HG03442 (cell line): Measurements from ENCODE around the gene ABCC11.
A peak's percentile ranks its signal among the peaks of the same experiment; 100 is the strongest.
"Not testable (repeated sequence)": the region's sequence is repeated elsewhere in the genome, so short reads cannot be mapped to it uniquely, and the experiment has no call there.

ENCODE experiments used
- ATAC-seq: cut with Tn5 transposase; IDR thresholded peaks from one replicate; pipeline ENCODE4 v1.9.1; 2021; ENCODE audit warnings: mild to moderate bottlenecking, moderate library complexity; ENCODE audit not compliant: unreplicated experiment

Gene ABCC11

GRCh38 chr16:48250520-48251278, 3.4 kb upstream of the ABCC11 start:
- ATAC-seq = no peak

GRCh38 chr16:48246066-48246465, 1.3 kb downstream of the ABCC11 start:
- ATAC-seq = no peak

GRCh38 chr16:48244863-48245195, 2.5 kb downstream of the ABCC11 start:
- ATAC-seq = no peak

GRCh38 chr16:48244080-48244862, 3.1 kb downstream of the ABCC11 start, which contains the start of gene LONP2:
TSS of gene LONP2 (plus strand) at chr16:48244300. CDS start at chr16:48244389, 89 bp downstream.
- peak; percentile 96 for ATAC-seq

- ATAC-seq = not testable (repeated sequence)
Measured at GRCh38 chr16:48240147-48240546, 7.2 kb downstream of the ABCC11 start.

- ATAC-seq = no peak
Measured at GRCh38 chr16:48236286-48236685, 11.1 kb downstream of the ABCC11 start.

GRCh38 chr16:48235556-48236136, 11.7 kb downstream of the ABCC11 start:
- ATAC-seq = no peak

GRCh38 chr16:48235058-48235555, 12.2 kb downstream of the ABCC11 start:
- ATAC-seq = no peak

GRCh38 chr16:48234630-48235029, 12.7 kb downstream of the ABCC11 start:
- ATAC-seq = no peak

- peak; percentile 19 for ATAC-seq
Measured at GRCh38 chr16:48232493-48233040, 14.8 kb downstream of the ABCC11 start.

GRCh38 chr16:48231727-48232492, 15.4 kb downstream of the ABCC11 start:
- ATAC-seq = peak; percentile 66

GRCh38 chr16:48225456-48225855, 21.9 kb downstream of the ABCC11 start:
- no peak for ATAC-seq

GRCh38 chr16:48223490-48223889, 23.8 kb downstream of the ABCC11 start:
- ATAC-seq = no peak

- no peak for ATAC-seq
Measured at GRCh38 chr16:48220891-48221290, 26.4 kb downstream of the ABCC11 start.

- no peak for ATAC-seq
Measured at GRCh38 chr16:48218473-48218872, 28.9 kb downstream of the ABCC11 start.

- no peak for ATAC-seq
Measured at GRCh38 chr16:48217708-48218107, 29.6 kb downstream of the ABCC11 start.

GRCh38 chr16:48215738-48216137, 31.6 kb downstream of the ABCC11 start:
- ATAC-seq = no peak

- ATAC-seq = no peak
Measured at GRCh38 chr16:48212033-48212432, 35.3 kb downstream of the ABCC11 start.

- ATAC-seq = no peak
Measured at GRCh38 chr16:48210747-48211146, 36.6 kb downstream of the ABCC11 start.

GRCh38 chr16:48206594-48207242, 40.6 kb downstream of the ABCC11 start:
- peak; percentile 43 for ATAC-seq
